Measurements from ENCODE around the gene PRLR.
A peak's percentile ranks its signal among the peaks of the same experiment; 100 is the strongest.

Gene PRLR

DNA sequence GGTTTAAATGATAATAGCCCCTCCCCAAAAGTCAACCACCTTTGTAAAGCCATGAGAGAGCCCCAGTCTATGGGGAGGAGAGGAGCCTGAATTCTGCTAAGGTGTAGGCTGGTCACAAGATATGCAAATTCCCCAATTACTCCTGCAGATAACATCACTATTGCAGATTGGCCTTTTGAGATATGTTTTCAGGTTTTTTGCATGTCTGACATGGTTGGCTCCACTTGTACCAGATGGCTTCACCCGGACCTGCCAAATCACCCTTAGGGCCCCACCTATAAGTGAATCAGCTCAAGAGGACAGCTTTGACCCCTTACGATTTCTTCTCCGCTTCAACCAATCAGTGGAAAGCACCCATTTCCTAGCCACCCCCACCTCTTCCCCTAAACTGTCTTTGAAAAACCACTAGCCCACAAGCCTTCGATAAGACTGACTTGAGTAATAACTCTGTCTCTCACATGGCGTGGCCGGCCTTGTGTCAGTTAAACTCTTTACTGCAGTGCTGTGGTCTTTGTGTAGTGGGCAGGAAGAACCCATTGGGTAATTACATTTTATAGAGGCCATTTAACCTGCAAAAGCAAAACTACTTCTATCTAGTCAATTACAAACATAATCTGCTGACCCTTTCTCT, 69.7 kb downstream of the PRLR start:
- DNase-seq (ENCODE audit: low read depth): no peak

DNA sequence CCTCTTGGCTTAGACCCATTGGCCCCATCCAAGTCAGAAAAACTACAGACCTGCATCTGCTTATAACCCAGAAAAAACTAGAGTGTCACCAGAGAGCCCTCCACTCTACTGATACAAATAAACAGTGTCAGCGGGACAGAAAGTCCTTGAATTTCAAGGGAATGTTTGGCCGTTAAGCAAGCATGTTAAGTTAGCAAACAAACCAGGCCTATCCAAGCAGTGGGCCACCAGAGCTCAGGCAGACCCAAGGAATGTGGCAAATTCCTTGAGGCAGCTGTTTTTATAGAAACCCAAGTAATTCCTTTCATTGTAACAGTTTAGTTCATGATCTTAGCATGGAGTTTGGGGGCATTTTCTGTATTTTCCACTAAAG, 70.9 kb downstream of the PRLR start:
- no peak for DNase-seq (ENCODE audit: low read depth)

DNA sequence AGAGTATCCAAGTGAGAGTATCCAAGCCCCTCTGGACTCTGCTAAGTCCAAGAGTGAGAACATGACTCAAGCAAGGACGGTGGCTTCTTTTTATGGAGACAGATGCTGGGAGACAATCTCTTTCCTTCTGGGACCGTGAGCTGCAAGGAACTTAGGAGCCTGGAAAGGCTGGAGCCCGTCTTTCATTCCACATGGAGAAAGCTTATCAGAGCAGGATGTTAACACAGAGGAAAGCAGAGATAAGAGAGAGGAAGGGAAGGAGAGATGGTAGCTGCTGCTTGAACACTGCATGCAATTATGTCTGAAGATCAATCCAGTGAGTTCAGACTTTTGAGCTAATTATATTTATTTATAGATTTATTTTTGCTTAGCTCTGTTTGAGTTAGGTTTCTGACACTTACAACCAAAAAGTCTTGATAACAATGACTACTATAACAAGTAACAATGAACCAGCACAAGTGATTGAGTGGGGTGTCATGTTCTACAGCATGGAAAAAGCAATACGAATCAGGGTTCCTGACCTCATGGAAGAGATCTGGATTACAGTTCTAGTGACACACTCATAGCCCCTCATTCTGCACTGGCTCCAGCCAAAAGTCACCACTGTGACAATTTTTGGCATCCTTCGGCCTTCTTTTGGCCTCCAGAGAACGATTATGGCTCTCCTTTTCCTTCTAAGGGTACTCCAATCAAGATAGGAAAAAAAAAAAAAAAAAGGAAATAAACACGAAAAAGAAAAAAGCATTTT, 71.5 kb downstream of the PRLR start:
- no peak for DNase-seq (ENCODE audit: low read depth)

DNA sequence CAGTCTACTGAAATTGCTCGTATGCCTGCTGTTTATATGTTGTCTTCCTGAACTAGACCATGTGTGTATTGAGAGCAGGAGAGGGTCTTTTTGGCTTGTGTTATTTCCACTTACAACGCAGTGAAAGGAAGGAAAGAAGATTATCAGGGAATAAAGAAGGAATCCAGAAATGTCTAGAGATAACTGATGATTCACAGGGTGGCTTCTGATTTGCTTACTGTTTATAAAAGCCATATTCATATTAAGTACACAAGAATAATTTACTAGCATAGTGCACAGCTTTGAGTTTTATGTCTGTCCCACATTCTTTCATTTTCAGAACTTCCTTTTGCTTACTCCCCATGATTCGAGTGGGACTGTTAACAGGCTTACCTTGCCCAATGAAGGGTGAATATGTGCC, 72.1 kb downstream of the PRLR start:
- no peak for DNase-seq (ENCODE audit: low read depth)

DNA sequence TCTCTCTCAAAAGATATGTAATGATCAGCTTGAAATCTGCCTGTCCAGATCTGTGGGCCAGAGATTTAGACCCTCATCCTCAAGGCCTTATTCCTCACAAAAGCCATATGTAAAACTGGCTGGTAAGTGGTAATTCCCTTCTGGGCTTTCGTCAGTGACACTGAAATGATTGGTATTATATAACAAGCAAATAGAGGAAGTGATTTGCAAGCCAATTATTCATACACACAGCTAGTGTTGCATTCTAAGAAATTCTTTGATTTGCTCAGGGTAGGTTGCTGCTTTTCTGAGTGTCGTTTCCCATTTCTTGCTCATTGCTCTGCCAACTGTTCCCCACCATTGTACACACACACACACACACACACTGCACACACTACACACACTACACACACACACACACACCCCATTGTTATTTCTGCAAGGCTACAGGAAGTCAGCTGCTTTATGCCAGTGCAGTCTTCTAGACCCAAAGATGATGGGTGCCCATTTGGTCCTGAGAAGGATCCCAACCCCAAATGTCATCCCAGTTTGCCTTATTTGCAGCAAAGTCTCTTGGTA, 76.8 kb downstream of the PRLR start:
- no peak for DNase-seq (ENCODE audit: low read depth)

DNA sequence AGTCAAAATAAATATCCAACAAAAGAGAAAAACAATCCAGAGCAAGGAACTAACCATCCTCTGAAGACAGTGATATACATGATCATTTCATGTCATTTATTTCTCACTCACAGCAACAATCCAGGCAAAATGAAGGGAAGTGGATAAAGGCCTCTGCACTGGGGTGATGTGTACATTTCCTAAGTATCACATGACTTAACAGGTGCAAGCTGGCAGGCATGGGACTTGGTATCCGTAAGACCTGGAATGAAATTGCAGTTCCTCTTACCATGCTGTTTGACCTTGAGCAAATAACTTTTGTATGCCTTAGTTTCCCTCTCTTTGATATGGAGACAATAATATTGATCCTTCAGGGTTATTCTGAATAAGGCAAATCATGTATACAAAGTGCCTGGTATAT, 77.6 kb downstream of the PRLR start:
- DNase-seq (ENCODE audit: low read depth): no peak

DNA sequence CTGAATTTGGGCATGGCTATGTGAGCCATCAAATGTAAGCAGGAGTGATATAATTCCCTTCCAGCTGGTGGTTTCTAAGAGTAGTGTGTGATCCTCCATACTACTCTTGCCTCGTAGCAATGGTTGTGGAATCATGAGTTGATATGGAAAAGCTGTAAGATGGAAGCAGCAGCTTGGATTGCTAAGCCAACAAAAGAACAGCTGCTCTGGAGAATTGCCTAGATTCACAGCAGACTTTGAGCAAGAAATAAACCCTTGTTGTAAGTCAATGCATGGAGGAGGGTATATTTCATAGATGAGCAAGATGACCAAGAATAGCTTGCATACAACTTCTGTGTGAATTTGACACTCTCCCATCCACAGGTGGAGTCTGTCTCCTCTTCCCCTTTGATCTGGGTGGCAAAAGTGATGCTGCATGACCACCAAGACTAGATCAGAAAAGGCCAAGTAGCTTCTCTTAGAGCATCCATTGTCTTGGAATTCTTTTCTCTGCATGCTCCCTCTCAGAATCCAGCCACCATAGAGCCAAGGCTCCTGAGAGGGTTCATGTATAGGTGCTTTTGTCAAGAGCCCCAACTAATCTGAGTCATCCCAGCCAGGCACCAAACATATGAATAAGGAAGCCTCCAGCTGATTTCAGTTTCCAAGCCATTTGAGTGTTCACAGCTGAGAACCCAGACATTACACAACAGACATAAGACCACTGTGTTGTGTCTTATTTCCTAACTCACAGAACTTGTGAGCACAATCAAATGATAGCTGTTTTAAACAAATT, 79.0 kb downstream of the PRLR start:
- DNase-seq (ENCODE audit: low read depth): no peak

DNA sequence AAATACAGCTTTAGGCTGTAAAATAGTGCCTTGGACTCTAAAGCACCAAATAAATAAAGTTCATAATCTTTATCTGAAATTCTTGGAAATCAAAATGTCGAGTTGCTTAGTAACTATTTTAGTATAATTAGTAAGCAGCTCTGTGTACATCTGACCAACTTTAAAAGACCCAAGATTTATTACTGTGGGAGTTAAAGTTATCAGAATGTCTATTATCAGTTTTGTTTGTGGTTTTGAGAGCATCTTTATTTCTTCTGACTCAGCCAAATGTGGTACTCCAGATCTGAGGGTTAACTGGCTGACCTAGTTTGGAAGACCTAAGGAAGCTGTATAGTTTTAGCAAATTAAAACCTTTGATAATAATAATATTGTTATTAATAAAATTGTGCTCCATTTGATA, 81.2 kb downstream of the PRLR start:
- no peak for DNase-seq (ENCODE audit: low read depth)

DNA sequence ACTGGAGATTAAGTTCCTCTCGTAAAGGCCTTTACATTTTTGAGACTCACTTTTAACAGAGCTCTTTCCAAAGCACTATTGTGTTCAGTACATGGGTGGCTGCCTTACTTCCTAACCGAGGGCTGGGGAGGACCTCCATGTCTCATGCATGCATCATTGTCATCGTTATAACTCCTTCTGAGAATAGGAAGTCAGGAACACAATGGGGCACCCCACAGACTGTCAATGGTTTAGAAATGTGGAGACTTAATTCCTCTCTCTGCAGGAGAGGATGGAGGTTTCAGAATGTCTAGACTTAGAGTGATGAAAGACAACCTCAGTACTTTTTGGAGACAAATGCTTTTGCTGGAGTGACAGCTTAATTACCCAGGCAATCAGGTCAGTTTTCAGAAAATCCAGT, 83.9 kb downstream of the PRLR start:
- DNase-seq (ENCODE audit: low read depth): no peak

DNA sequence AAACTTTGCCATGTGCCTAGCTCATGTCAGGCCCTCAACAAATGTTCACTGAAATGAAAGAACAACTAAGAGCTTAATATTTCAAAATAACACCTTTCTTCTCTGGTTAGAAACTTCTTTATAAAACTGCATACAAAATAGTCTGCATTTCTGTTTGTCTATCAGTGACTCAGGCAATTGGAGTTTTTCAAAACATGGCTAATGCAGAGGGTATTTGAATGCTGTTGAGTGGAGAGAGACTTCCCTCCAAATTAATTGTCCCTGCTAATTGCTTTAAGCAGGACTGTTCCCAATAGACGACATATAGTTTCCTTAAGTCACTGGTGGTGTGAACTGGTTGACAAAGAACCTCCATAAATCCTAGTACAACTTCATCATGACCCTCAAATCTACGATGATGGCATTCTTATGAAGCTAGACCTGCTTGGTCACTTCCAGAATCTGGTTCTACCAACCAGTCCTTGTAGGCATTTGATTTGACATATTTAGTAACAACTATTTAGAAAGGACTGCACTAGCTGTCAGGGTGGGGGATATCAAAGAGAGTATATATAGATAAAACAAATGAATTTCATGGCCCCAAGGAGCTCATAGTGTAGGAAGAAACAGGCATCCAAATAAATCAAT, 84.5 kb downstream of the PRLR start:
- no peak for DNase-seq (ENCODE audit: low read depth)

DNA sequence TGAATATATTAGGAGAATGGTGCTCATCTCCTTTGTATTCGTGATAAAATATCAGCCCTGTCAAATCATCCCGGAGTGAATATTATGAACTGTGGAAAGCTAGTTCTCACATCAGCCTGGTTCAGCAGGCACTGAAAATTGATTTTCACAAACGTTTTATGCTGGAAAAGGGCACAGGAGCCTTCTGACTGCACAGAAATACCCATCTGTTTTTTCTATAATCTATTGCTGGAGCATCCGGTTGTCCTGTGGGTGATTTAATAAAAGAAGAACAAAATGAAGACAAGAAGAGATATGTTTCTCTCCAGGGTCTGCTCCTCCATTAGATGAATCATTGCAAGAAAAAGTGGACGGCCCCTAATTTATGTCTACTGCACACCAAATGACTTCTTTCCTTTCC, 85.3 kb downstream of the PRLR start:
- DNase-seq (ENCODE audit: low read depth): no peak

DNA sequence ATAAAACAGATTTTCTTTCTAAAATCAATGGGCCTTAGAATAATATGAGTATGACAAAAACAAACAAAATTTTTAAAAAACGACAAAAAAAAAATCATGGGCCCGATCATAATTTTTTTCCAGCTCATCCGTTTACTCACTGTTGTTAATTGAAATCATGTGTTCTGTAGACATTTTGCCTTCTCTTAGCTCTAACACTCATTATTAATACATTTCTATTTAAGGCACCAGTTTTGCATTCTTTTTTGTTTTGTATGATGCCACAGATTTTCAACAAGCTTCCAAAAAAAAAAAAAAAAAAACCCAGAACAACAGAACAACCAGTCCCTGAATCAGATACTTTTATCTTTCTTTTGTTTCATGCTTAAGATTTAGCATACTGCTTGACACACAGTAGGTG, 86.4 kb downstream of the PRLR start:
- no peak for DNase-seq (ENCODE audit: low read depth)

DNA sequence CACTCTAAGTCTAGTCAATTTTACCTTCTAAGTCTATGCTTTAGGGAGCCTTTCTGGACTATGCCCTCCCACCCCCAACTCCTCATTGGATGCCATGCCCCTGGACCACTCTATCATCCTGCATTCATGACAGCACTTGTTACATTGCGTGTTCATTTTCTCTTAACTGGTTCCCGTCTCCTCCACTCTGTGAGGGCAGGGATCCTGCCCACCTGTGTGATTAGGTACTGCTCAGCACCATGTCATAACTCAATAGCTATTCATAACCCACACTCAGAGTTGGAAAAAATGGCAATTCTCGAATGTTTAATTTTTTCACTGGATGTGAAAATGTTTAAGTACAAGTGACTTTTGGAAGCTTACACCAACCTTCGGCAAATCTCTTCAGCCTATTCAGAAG, 88.5 kb downstream of the PRLR start:
- DNase-seq (ENCODE audit: low read depth): no peak

DNA sequence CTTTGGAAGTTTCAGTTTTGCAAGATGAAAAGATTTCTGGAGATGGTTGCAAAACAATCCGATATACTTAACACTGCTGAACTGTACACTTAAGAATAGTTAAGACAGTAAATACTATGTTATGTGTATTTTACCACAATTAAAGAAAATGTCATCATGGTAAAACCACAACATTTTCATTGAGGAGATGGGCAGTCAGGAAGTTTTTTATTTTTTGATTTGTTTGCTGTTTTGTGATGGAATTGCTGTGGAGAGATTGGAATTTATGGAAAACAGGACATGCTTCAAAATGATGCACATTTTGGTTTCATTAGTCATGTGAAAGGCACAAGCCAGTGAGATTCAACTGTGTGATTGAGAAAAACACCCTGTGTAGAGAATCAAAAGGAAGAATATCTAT, 92.1 kb downstream of the PRLR start:
- DNase-seq (ENCODE audit: low read depth): no peak

DNA sequence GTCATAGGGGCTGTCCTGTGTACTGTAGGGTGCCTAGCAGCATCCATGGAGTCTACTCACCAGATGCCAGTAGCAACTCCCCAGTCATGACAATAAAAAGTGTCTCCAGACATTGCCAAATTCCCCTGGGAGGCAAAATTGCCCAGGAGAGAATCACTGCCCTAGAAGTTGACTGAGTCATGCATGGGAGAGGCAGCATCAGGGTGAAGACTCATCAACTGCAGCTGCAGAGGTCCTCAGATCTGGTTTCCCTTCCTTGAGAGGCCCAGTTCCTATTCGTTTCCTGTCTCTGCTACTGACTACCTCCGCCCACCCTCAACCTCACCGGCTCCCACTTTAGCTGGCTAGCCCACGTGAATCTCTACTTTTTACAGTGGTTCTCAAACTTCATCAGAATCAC, 93.9 kb downstream of the PRLR start:
- peak; percentile 99 for DNase-seq (ENCODE audit: low read depth)

DNA sequence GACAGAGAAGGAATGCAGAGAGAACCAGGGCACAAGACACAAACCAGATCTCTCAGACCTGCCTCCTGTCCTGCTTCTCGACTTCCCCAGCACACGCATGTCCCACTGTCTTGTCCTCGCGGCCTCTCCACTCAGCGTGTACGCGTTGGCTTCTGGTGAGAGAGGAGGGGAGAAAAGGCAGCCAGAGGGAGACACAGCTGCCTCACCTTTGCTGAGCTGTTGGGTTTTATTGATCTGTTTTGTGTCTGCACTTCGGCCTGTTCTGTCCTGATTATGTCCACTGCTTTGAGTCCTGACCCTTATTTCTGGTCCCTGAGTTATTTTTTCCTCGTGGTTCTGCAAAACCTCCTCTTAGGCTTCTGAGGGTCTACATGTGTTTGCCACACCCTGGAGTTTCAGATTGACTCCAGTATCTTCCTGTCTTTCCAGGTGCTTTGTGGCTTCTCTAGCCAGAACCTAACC, 95.0 kb downstream of the PRLR start:
- DNase-seq (ENCODE audit: low read depth): no peak

DNA sequence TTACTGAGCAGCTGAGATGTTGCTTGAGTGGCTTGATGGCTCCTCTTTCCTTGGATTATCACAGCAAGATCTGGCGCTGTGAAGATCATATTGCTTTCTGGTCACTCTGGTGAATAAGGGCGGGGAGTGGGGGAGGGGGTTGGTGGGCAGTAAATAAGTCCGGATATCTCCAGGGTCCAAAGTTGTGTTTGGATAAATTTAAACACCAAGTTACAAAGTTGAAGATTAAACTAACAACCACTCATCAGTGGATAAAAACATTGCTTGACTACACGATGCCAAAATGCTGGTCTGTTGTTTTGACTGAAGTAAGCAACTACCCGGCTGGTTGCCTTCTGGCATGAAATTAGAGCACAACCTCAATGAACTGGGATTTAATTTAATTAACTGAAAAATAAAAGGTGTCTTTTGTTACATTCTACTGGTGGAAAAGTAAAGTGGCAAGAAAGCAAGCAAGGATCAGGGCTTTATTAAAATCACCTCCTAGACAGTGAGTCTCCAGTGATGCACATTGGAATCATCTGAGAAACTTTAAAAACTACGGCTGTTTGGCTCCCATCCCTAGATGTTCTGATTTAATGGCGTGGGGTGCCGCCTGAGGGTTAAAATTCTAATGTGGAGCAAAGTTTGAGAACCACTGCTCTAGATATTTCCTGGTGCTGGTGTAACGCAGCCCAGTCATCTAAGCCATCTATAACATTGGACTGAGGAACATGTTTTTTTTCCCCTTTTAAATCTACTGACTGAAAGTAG, 95.8 kb downstream of the PRLR start:
- DNase-seq (ENCODE audit: low read depth): no peak

DNA sequence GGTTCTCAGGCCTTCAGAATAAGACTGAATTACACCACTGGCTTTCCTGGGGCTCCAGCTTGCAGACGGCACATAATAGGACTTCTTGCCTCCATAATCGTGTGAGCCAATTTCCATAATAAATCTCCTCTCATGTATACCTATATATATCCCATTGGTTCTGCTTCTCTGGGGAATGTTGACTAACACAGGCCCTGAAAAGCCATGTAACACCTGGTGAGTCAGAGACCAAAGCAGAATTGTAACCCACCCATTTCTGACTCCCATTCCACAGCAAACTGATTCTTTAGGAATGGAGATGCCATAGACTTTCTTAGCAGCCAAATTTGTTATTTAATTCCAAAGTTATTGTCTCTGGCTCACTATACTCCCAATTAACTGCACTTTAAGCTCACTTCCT, 97.1 kb downstream of the PRLR start:
- DNase-seq (ENCODE audit: low read depth): no peak

DNA sequence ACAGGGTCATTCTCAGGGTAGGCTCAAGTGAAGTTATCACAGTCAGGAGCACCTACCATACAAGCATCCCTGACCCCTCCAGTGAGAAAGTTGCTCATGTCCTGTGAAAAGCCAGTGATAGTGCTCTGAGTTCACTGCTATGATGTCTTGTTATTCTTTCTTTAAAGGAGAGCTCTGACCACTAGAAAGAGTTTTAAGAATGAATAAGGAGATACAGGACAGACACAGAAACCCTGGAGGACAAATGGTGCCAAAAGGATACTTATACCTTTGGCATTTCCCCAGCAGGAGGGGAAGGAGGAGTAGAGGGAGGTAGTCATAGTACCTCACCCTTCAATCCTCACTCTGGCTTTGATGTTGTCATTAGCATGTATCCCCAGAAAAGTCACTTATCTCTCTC, 98.6 kb downstream of the PRLR start:
- no peak for DNase-seq (ENCODE audit: low read depth)

DNA sequence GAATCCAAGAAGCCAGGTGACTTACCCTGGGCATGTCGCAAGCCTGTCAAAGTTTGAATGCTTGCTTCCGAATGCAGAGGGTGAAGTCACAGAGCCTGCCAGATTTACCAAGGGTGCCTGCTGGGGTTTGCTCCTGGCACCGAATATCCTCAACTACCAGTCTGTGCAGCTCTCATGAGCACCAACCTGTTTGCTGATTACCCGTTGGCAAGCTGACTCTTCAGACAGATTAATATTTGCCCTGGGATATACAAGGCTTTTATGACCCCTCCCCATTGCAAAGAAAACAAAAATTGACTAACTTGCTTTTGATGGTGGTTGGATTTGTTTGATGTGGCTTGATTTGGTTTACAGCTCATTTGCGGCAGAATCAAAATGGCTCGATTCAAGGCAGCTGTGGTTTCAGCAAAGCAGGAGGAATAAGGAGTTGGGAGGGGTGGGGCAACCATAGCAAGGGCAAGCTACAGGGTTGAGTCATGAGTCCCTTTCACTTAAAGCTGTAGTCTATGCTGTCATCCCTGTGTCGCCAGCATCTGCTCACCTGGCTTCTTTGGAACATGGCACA, 100.3 kb downstream of the PRLR start:
- no peak for DNase-seq (ENCODE audit: low read depth)

DNA sequence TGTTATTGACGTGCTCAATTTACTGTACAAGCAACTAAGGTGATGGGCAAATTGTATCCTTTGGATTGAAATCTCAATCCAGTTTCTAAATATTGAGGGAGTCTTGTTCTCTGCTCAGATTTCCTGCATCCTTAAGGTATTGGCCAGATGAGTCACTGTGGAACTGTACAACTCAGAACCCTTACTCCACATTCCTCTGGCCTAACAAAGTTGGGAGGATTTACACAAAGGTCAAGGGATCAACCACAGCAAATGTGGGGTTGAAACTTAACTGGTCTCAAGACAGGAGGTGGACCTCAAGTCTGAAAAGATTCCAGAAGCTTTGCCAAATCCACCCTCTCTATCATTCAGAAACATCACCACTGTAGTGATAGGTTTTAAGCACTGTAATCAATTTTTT, 101.0 kb downstream of the PRLR start:
- peak; percentile 94 for DNase-seq (ENCODE audit: low read depth)

Measured in HS-27A (cell line).